Lung microvascular endothelial cell (primary cell): Measurements from ENCODE around the gene ZNF23. TPM values are rescaled to one million over a fixed set of nuclear protein-coding genes. Genes with fewer than 3 reads are reported as not detected.
A peak's percentile ranks its signal among the peaks of the same experiment; 100 is the strongest.

Experiments used
- DNase-seq, 2 donors: peaks; one replicate each; pipeline versions ENCODE4 v3.0.0 to v3.0.0-alpha.2; 2010; ENCODE audit warnings: low read depth in 2 of 2
- total RNA-seq: library from RNA; depleted of rRNA; stranded (reverse); fragments of >200 nt; gene quantifications from 2 replicates; pipeline ENCODE4 v1.2.1, GENCODE V29; 2014

ZNF23 gene
- total RNA-seq, 1 donor from 2014 or later = 3.8 TPM

DNA sequence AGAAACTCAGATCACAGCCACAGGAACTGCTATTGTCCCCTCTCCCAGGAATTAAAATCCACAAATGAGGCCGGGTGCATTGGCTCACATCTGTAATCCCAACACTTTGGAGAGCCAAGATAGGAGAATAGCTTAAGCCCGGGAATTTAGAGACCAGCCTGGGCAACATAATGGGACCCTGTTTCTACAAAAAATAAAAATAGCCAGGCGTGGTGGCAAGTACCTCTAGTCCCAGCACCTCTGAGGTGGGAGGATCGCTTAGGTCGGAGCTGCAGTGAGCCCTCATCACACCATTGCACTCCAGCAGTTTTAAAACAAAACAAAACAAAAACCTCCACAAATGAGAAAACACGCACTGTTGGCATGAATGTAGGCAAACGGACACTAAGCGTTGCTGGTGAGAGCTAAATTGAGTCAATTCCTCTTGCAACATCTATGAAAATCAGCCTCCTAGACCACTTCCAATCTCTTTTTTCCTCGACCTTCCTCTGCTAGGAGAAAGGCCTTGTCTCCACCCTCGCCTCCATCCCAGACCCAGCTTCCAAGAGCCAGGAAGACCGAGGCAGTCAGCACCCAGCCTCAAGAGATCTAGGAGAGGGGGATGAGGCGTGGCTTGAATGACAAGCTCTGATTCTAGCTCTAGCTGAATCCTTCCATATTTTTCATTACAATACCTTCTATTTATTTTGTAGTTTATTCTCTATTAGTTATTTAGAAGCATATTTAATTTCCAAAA, 35.0 kb downstream of the ZNF23 start:
- no peak for DNase-seq

GRCh38 chr16:71426069-71426879, 35.8 kb downstream of the ZNF23 start:
- peak; percentile 9 to 57 for DNase-seq

GRCh38 chr16:71425746-71426068, 36.3 kb downstream of the ZNF23 start:
- DNase-seq = no peak

- no peak for DNase-seq
These were observed 37.4 kb downstream of the ZNF23 start for GRCh38 chr16:71424626-71425025.

- DNase-seq = no peak
These were observed 38.2 kb downstream of the ZNF23 start for GRCh38 chr16:71423865-71424264.

DNA sequence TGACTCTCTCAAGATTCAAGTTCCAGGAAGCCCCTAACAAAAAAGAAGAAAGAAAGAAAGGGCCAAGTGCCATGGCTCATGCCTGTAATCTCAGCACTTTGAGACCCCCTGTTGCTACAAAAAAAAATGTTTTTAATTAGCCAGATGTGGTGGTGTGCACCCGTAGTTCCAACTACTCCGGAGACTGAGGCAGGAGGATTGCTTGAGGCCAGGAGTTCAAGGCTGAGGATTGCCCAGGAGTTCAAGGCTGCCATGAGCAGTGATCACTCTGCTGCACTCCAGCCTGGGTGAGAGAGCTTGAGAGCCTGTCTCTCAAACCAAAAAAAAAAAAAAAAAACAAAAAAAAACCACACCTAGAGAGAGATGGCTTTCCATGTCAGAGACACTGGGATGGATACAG, 39.0 kb downstream of the ZNF23 start:
- DNase-seq = no peak

- peak; percentile 15 to 16 for DNase-seq
These were observed 40.1 kb downstream of the ZNF23 start for GRCh38 chr16:71421911-71422310.

DNA sequence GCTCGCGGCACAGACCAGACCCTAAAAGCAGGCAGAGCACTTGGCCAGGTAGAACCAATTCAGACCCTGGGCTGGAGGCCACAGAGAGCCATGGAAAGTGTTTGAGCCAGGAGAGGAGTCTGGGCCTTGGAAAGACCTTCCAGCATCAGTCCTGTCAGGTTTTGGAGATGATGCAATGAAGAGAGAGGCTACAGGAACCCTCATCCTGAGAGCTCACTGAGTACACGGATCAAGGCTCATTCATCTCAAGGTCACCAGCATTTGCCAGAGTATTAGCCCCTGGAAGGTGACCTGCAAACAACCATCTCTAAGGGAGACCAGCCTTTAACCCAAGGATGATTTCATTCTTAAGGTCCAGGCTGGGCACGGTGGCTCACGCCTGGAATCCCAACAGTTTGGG, 48.0 kb downstream of the ZNF23 start:
- no peak for DNase-seq

- no peak for DNase-seq
These were observed 48.7 kb downstream of the ZNF23 start for GRCh38 chr16:71413341-71413740.

- DNase-seq = peak; percentile 70 to 80
These were observed 49.5 kb downstream of the ZNF23 start for GRCh38 chr16:71412270-71413160.

- no peak for DNase-seq
These were observed 51.9 kb downstream of the ZNF23 start for GRCh38 chr16:71410146-71410545.

DNA sequence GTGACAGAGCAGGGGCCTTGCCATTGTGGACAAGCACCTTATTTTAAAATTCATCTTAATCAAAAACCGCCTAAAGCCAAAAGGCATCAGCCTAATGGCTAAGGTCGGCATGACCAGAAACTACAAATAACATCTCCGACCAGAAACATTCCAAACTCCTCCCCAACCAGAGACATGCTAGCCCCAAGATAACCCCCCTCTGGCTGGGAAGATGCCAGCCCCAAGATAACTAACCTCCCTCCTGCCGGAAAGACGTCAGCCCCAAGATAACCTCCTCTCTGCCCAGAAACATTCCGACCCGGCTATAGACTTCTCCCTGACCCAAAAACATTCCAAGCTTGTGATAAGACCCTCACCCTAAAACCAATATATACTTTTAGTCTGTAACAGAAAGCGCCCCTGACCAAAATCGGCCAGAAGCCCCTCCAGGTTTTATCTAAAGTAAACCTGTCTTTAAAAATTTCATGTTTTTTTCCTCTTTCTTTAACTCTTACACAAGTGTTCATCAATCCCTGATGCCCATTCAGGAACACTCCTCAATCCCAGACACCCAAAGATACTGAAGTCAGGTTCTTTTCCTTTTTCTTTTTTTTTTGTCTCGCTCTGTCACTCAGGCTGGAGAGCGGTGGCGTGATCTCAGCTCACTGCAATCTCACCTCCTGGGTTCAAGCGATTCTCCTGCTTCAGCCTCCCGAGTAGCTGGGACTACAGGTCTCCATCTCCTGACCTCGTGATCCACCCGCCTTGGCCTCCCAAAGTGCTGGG, 52.9 kb downstream of the ZNF23 start:
- DNase-seq = no peak

- DNase-seq = no peak
These were observed 53.5 kb downstream of the ZNF23 start for GRCh38 chr16:71408536-71408935.

DNA sequence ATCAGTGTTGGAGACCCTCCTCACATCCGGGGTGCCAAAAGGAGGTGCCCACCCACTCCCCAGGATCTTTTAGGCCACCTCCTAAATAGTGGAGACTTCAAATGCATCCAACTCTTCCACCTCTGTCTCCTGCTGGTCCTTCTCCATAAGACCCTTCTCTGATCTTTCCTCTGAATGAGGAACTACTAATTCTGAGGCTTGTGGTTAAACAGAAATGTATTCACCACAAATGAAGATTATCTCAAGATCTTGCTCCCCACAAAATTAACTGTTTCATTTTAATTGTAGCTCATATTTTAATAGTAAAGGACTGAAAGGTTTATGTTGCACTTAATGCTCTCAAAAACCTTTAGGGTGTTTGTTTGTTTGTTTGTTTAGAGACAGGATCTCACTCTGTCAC, 54.3 kb downstream of the ZNF23 start:
- no peak for DNase-seq

DNA sequence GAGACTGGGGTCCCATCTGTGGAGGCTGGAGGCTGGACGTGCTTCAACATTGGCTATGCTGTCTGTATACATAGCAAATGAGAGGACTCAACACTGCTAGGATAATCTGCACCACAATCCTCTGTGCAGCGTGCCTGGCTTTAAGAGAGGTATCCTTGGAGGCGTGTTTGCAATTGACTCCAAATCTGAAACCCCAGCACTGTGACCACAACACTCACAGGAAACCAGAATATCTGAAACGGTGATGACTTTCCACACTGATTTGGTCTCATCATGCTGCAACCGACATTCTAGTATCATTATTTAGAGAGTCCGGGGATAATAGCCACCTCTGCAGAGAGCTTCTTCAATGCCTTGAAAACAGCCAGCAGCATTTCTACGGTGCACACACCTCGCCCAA, 55.3 kb downstream of the ZNF23 start:
- DNase-seq = no peak

DNA sequence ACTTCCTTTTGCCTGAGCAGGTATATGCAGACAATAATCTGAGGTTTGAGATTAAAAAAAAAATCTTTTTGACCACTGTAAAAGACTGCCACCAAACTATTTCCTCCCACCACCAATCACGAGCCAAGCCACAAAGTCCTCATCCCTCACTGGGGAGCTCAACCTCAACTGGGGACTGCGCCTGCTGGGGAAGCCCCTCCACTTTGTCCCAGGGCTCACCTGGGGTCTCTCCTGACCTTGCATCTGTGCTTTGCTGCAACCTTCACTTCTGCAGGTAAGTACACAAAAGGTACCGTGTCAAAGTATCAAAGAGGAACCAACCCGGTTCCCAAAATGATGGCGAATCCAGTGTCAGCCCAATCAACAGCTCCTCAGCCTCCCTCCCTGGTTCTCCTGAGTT, 55.7 kb downstream of the ZNF23 start:
- no peak for DNase-seq

DNA sequence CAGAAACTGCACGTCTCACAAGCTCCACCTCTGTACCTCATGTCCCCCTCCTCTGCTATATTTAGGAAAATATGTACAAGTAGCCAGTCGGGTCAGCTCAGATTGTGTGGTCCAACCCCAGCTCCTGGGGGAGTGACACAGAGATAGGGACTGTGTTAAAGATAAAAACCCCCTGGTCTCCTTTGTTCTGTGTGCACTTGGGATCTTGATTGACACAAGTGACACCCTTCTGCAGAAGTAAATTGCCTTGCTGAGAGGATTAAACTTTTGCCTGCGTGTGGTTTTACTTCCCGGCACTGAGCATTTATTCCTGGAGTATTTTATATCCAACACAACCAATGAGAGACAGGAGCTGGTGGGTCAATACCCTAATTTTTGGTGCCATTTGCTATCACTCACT, 57.7 kb downstream of the ZNF23 start:
- no peak for DNase-seq

- DNase-seq = no peak
These were observed 59.4 kb downstream of the ZNF23 start for GRCh38 chr16:71402674-71403073.

- DNase-seq = no peak
These were observed 60.0 kb downstream of the ZNF23 start for GRCh38 chr16:71402007-71402406.

DNA sequence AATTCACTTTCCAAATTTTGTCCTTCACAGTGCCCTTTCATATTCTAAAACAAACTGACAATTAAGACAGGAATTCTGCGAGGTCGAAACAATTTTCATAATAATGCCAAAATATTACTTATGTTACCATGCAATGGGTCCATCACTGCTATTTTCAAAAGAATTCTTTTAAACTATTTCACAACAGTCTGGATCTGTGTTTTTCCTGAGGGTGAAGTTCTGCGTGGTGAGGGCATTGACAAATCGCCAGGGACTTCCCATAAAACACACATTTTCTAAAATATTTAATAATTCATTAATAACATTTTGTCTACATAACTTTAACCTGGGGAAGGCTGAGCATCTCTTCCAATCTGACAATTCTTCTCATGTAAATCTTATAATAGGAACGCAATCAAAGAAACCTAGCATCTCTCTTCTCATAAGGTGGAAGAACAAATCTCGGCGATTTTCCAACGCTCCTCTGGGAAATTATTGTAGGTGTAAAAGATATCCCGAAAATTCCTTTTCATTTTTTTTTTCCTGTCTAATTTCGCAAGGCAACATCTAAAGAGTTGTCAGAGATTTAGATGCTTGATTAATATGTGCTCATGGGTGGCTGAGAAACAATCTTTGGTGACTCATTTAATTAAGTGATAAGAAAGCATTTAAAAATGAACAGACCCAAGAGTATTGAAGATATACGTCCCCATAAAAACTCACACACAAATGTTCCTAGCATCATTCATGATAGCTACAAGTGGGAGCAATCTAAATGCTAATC, 62.1 kb downstream of the ZNF23 start:
- no peak for DNase-seq
